Gastrocnemius medialis (tissue), 4 donors: ENCODE measurements around the gene DNASE2.

Experiments used
- CTCF ChIP-seq, 5 experiments: fragments of 450-650 bp in 3 of 5; fragments of 200-600 bp in 2 of 5; sonication (generic) in 2 of 5; IDR thresholded peaks in 4 of 5; conservative IDR thresholded peaks in 1 of 5; 1 replicate in 4 of 5; 2 replicates in 1 of 5; pipeline ENCODE4 v1.5.1; 2016 to 2019; ENCODE audit warnings: antibody characterized with exemption in 5 of 5, mild to moderate bottlenecking in 3 of 5, moderate library complexity in 3 of 5
- POLR2A ChIP-seq, 2 donors: fragments of 450-650 bp; IDR thresholded peaks; one replicate each; pipeline ENCODE4 v1.6.1; 2017; ENCODE audit warnings: antibody characterized with exemption in 2 of 2, mild to moderate bottlenecking in 2 of 2, moderate library complexity in 2 of 2

GRCh38 chr19:12868540-12869112 is 12.6 kb downstream of the DNASE2 start:
- TF ChIP-seq CTCF (IDR thresholded peaks at IDR 0.05 in 4 of 5, conservative IDR thresholded peaks at IDR 0.05 in 1 of 5) (no peak), POLR2A (IDR thresholded peaks at IDR 0.05) (no peak)
